Limb (tissue), 2 donors: ENCODE data around the gene ERF.

ENCODE experiments used
- DNase-seq, 2 donors: peaks; one replicate each; pipeline ENCODE4 v3.0.0-alpha.2; 2016; ENCODE audit errors: extremely low spot score in 2 of 2

Gene ERF

DNA sequence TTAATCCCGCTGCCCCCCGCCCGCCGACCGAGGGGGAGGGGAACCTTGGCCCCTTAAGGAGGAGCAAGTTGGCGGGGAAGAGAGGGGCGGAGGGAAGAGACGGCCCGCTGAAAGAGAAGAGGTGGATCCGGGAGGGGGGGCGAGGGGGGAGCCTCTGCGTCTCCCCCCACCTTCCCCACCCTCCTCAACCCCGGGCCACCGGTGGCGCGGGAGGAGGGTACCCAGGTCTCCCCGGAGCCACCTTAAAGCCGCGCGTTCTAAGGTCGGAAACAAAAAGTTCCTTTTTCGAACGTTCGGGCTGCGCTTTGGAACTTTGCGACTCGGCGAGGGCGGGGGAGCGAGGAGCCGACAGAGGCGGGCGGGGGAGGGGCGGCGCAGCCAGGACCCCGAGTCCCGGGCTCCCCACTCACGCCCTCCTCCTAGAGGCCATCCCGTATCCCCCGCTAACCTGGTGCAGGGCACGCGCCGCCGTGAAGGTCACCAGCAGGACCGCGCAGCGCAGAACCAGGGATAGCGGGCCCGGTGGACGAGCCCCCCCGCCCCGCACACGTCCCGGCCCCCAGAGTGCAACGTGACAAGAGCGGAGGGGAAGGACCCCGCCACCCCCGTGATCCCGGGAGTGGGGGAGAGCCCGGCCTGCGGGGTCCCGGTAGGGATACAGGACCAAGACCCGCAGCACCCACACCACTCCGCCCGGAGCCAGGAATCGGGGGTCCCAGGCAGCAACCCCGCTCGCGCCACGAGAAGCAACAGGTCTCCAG, 659 bp downstream of the ERF start:
- peak; percentile 78 to 90 for DNase-seq

DNA sequence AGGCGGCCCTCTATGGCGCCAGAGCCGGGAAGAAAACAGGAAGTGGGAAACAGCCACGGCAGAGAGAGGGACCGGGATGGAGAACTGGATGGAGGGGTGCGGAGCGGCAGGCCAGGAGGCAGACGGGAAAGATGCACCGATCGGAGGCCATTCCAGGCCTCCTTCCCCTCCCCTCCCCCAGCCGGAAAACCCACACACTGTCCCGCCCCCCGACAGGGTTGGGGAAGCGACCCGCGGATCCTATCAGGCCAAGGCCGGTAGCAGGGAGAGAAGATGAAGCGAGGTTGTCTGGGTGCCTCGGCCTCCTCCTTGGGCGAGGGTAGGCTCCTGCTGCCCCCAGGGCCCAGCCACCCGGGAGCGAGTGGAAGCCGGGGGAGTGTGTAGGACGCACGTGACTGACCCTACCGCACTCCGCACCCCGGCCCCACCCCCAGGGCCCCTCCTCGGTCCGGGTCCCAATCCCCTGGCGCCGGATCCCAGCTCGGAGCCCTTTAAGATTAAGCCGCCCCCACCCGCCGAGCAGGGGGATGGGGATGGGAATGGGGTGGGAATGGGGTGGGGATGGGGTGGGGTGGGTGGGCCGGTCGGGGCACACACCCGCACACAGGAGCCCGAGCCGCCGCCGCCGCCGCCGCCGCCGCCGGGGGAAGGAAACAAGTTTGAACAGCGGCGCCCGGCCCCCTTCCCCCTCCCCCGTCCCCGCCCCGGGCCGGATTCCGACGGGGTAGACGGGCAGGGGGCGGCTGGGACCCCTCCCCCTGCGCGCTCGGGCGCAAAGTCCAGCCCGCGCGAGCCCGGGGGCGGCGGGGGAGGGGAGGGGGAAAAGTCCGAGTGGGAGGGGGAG, 1.5 kb downstream of the ERF start:
- peak; percentile 35 to 81 for DNase-seq

DNA sequence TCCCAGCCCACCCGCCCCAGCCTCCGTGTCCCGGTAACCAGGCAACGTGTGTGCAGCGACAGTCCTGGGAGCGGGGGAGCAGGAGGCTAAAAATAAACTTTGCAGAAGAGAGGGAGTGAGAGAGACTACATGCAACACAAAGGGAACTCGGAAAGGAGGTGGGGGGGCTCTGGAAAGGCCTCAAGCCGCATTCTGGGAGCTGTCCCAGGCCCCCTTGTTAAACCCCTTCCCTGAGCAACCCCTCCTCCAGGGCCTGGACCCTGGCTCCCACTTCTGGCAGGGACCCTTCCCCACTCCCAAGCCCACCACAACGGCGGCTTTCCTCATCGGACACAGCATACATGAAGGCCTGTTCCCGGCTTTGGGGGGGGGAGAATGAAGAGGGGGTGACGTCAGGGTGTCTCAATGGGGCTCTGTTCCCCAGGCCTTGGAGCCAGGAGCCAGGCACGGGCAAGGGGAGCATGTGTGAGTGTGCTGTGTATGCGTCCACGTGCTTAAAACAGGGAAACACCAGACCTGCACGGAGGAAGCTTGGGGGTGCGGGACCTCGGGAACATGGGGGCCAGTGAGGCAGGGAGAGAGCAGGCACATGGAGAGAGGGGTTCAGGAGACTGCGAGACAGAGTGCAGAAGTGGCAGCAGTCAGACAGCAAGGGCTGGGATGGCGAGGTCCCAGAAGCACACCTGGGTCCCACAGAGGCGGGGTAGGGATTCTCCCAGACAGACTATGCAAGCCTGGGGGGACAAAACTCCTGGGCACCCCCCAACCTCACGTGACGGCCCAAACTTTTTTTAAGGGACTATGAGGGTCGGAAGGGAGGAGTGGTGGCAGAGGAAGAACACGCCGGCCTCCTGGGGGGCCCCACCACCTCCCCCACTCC, 2.3 kb downstream of the ERF start:
- DNase-seq, result peak; percentile 69 to 84

DNA sequence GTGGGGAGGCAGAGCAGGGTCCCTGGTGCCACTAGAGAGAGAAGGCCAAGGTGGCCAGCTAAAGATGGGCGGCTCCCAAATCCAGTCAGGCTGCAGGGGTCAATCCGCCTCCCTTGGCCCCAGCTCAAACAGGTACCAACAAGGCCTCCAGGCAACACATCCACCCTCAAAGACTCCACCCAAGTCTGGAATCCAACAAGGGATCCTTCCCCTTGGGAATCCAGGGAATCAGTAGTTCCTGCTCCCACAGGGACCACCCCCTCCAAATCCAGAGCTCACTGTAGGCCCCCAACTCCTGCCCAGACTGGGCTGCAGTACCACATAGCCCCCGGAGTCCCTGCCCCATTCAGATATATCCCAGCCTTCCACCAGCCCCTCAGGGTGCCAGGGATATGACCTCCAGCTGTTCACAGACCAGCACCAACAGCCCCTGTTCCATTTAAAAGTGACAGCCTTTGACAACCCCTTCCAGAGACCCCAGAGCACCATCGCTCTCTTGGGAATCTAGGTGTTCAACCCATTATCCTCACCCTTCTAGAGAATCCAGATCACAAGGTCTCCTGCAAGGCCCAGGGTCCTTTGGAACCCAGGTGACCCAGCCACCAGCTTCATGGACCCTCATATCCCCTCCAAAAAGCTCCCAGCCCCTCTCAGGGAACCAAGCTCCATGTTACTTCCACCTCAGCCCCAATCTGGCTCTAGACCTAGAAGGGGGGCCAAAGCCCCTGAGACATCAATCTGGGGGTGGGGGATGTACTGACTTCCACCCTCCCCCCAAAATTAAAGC, 3.2 kb downstream of the ERF start:
- no peak for DNase-seq

DNA sequence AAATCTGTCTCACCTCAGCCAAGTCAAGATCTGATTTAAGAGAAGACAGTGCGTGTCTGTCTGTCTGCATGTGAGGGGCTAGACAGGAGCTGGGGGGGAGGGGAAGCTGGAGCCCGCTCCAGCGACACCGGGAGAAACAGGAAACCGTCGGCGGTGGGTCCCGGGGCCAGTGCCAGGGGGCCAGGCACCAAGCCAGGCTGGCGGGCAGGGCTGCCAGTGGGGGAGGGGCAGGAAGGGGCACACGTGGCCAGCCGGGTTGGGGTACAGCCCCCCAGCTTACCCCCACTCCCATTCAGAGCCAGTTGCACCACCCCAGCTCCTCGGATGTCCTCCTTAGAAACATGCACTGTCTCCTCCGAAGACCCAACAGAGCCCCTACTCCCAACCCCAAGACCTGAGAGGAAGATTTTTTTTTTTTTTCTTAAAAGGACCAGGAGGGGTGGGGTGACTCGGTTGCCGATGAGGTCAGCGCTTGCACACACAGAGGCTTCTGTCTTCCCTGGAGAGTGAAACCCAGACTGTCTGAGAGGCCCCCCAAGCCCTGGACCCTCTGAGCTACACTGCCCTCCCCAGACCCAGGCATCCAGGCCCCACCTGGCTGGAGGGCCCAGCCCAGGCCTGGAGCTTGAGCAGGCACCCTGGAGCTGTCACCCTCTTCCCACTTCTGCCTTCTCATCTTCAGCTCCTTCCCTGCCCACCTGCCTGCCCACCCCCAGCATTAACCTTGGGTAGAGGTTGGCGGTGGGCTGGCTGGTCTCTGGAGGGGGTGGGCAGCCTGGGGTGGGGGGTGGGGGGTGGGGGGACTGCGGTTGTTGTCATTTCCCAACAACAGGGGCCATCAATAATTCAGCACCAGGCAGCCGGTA, 4.0 kb downstream of the ERF start:
- DNase-seq, result peak; percentile 32 to 79

DNA sequence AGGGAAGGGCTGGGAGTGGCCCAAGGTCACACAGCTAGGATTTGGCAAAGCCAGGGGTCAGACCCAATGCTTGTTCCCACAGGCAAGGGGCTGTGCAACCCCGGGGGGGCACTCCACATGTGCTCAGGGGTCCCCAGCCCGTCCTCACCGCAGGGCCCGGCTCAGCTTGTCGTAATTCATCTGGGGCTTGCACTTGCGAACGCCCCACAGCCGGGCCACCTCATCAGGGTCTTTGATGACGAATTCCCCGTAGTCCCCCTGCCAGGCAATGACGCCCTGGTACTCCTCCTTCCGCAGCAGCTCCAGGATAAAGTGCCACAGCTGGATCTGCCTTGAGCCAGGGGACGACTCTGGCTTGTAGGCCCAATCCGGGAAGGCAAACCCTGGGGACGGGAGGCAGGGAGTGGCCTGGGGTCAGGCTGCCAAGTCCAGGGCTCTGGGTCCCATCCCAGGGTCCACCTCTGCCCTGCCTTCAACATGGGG, 4.7 kb downstream of the ERF start:
- no peak for DNase-seq

DNA sequence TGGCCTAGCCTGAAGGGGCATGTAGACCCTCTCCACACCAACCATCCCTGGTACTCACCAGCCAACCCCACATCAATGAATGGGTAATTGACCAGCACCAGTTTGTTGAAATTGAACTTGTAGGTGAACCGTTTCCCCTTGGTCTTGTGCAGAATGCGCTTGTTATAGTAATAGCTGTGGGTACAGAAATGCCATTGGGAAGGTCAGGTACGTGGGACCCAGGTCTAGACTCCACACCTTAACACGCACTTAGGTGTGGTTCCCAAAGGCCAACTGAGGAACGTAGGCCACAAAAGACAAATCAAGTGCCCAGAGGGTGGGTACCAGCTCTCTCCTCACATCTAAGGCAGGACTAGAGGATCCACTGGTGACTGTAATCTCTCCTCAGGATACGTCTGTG, 5.2 kb downstream of the ERF start:
- no peak for DNase-seq

DNA sequence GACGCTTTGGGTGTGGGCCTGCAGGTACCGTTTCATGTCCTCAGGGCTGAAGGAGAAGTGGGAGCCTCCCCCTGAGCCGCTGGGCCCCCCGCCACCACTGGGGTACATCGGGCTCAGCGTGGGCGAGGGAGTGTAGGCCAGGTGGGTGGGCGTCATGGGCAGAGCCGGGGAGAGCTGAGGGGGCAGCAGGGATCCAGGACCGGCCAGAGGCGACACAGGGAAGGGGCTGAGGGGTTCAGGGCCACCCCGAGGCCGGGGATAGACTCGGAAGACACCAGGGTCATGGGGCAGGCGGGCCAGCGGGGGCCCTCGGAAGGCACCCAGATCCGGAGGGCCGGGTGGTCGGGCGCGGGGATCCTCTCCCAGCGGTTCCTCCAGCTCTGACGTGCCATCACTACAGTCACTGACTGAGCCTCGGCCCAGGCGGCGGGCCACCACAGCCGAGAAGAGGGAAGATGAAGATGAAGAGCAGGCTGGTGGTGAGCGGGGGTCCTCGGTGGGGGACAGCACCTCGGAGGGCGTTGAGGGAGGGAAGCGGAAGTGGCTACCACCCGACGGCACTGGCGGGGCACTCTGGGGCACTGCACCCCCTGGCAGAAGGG, 5.7 kb downstream of the ERF start:
- no peak for DNase-seq

DNA sequence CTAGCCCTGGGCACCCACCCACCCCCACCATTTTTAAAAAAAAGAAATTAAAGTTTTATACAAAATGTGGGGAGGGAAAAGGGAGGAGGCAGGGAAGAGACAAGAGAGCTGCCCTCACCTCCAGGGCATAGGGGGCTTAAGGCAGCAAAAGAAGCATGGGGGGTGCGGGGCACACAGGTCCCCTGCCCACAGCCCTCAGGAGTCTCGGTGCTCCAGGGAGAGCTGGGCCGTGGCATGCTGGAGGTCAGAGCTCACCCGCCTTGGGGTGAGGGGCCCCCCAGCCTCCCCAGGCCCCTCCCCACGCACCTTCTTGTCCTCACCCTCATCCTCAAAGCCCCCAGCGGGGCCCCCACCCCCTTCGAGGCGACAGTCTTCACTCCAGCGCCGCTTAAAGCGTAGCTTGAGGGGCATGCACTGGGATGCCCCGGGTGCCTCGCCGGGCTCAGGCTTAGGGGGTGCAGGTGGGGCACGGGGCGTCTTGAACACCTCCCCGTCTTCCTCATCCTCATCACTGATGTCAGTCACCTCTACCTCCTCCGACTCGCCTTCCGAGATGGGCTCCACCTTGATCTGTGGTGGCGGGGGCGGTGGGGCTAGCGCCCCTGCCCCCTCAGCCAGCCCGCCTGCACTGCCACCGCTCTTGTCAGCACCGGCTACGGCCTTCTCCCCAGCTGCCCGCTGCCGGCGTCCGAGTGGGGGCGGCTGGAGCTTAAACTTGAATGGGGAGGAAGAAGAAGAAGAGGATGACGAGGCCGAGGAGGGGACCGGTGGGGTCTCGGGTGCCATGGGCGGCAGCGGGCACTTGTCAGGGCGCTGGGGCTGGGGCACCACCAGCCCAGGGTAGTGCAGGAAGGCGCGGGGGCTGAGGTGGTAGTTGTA, 6.4 kb downstream of the ERF start:
- no peak for DNase-seq

DNA sequence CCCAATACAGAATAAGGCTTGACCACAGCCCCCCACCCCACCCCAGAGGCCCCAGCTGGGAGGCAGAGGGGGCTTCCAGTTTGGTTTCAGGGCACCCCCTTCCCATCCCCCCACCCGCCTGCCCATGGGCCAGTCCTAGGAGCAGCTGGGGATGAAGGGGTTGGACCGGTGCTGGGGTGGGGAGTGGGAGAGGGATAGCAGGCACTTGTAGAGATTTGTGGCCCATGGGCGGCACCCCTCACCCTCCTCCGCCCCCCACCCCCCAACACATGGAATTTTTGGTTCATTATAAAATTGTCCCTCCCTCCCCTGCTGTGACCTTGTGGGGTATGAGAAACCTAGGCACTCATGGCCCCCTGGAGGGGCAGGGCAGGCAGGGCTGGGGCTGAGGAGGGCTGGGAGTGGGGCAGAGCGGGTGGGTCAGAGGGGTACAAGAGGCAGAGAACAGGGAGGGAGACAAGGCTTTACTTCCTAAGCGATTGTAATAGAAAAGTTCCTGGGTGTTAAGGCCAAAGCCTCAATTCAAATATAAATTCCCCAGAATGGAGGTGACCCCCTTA, 7.2 kb downstream of the ERF start:
- no peak for DNase-seq

DNA sequence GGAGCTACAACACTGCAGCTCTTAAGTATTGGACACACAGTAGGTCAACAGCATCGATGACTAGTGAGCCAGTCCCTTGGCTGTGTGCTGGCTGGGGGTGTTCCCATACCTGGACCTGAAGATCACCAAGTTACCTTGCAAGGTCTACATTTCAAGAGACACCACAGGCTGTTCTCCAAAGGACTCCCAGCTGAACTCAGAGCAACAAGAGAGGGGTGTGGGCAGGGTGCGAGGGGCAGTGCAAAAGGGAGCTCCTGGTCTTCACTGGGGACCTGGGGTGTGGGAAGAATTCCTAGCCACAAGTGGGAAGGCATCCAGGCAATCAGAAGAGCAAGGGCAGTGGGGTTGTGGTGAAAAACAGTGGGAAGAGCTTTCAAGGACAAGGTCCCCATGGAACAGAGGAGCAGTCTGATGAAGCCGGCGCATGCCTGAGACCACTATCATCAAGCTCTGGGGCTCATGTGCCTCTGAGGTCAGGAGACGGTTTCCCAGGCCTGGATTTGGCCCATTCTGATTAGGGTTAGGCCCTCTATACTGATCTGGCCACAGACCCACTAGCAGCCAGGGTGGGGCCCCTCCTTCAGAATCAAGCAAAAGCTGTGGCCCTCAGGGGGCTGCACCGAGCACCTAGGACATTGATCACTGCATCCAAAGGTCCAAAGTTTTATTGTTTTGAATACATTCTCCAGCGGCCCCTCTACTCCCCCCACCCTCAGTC, 7.8 kb downstream of the ERF start:
- DNase-seq, result no peak

DNA sequence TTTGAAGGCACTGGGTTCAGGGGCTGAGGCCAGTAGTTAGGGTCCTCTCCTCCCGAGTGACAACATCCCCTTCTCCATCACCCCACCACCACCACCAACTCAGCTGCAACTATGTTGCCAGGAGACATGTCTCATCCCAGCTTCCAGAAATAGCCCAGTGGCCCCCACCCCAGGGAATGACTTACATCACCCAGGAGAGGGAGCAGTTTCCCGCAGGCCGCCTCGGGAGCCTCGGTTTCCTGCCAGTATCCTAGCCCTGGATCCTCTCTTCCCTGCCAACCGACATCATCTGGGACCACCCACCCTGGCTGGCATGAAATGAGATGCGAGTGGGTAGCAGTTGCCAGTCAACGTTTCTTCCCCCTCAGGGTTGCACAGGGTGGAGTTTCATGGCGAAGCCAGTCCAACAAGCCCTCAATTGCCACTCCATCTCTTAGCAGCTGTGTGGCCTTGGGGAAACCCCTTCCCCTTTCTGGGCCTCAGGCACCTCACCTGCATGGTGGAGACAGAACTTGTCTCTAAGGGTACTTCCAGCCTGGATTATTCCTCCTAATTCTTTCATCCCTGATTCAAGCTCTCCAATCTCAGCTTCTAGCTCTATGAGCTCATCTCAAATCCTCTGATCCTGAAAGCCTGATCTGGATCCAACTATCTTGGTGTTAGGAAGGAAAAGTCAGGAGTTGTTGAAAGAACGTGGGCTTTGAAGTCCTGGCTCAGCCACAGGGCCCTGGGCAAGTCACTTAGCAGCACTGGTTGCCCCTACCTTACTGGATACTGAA, 8.6 kb downstream of the ERF start:
- peak; percentile 33 to 75 for DNase-seq

DNA sequence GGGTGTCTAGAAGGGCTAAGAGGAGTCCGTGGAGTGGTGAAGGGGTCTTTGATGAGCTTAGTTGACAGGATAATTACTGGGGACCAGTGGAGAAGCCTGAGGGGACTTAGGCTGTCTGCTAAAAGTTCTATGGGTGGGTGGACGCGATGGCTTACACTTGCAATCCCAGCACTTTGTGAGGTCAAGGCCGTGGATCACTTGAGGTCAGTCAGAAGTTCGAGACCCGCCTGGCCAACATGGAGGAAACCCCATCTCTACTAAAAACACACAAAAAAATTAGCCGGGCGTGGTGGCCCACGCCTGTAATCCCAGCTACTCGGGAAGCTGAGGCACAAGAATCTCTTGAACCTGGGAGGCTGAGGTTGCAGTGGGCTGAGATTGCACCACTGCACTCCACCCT, 9.7 kb downstream of the ERF start:
- DNase-seq, result no peak

DNA sequence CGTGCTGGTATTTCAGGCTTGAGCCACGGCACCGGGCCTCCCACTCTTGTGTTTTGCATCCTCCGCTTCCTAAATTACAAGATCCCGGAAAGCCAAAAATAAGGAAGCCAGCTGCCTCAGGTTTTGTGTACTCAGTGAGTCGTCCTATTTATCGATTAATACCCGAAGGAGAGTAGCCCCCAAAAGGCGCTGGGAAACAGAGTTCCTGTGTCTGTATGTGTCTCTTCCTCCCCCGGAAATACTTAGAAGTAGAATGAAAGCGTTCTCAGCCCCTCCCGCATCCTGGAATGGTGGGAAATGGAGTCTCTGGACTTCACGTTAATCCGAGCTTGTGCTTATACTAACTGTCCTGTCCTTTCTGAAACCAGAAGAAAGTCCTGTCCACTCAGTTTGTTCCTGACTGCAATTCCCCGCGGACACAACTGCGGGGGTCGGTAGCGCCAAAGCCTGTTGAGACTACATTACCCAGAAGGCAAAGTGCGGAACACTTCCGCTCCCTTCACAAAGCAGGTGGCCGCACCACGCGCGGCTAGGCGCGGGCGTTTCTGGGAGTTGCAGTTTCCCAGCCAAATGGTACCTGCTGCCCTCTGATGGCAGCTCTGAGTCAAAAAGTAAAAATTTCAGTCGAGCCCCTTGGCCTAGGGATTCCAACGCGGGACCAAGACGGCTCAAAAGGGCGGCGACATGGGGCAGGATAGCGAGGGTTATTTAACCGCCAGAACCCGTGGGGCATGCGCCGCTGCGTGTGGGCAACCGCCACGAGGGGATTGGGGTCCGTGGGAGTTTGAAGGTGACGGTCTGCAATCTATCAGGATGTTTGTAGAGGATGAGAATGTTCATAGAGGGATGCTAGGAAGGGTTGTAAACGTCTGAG, 10.3 kb downstream of the ERF start:
- peak; percentile 94 to 96 for DNase-seq

DNA sequence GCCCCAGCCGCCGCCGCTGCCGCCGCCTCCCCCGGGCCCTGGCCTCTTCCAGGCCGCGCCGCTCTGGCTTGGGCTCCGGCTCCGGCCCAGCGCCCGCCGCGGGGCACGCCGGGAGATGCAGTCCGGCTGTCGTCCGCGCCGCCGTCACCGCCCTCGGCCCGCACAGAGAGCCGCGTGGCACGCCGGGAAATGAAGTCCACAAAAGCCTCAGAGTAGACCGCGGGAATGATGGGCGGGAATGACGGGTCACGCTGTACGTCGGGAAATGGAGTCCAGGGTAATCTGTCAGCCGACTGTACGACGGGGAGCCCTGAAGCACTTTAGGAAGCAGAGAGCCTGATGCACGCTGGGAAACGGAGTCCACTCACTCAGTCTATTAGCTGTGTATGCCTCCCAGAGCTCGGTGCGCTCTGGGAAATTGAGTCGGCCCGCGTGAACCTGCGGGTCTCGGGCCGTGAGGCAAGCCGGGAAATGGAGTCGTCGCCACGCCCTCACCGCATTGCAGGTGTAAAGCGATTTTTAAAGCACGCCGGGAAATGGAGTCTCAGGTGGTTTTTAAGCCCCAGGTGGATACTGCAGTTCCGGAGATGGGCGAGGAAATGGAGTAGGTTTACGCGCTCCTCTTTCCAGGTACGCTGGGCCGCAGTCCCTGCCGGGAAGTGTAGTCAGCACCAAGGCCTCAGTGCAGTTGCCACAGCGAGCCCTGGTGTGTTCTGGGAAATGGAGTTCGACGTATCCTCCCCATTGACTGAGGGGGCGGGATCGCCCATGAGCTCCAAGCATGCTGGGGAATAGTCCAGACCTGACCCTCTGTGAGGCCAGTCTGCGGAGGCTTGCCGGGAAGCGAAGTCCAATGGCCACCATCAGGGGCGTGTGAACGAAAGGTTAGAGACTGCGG, 12.2 kb downstream of the ERF start, which contains the start of gene GSK3A:
TSS of gene GSK3A (minus strand) at position 91 of the 898 bp plus-strand sequence. CDS start 137 bp downstream, outside the sequence.
- peak; percentile 98 to 99 for DNase-seq
